Retinal pigment epithelial cell (primary cell): Measurements from ENCODE around the gene ARL5C.
"Not testable (repeated sequence)": the region's sequence is repeated elsewhere in the genome, so short reads cannot be mapped to it uniquely, and the experiment has no call there.

Experiments used
- DNase-seq: peaks from one replicate; pipeline ENCODE4 v3.0.0-alpha.2; 2010; ENCODE audit warnings: low read depth
- H3K4me3 ChIP-seq: 2 replicates; pipeline ENCODE4 v1.5.1; 2011; ENCODE audit warnings: mild to moderate bottlenecking, low read length, control low read depth, moderate library complexity
- TF ChIP-seq, protein P1 (sequence below): conservative IDR thresholded peaks from 2 replicates; pipeline ENCODE4 v1.5.1; 2011; ENCODE audit warnings: low read depth, low read length, control low read depth, inconsistent platforms

Gene ARL5C

DNA sequence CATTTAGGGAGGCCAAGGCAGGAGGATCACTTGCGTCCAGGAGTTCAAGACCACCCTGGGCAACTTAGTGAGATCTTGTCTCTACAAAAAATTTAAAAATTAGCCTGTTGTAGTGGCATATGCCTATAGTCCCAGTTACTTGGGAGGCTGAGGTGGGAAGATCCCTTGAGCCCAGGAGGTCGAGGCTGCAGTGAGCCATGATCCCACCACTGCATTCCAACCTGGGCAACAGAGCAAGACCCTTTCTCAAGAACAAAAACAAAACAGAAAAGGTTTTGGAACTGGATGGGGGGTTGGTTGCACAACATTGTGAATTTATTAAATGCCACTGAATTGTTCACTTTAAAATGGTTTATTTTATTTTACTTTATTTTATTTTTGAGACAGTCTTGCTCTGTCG is 35.8 kb downstream of the ARL5C start:
- TF ChIP-seq, protein P1, sequence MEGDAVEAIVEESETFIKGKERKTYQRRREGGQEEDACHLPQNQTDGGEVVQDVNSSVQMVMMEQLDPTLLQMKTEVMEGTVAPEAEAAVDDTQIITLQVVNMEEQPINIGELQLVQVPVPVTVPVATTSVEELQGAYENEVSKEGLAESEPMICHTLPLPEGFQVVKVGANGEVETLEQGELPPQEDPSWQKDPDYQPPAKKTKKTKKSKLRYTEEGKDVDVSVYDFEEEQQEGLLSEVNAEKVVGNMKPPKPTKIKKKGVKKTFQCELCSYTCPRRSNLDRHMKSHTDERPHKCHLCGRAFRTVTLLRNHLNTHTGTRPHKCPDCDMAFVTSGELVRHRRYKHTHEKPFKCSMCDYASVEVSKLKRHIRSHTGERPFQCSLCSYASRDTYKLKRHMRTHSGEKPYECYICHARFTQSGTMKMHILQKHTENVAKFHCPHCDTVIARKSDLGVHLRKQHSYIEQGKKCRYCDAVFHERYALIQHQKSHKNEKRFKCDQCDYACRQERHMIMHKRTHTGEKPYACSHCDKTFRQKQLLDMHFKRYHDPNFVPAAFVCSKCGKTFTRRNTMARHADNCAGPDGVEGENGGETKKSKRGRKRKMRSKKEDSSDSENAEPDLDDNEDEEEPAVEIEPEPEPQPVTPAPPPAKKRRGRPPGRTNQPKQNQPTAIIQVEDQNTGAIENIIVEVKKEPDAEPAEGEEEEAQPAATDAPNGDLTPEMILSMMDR = no peak
- no peak overlapping the region for H3K4me3 ChIP-seq
- no peak for DNase-seq

DNA sequence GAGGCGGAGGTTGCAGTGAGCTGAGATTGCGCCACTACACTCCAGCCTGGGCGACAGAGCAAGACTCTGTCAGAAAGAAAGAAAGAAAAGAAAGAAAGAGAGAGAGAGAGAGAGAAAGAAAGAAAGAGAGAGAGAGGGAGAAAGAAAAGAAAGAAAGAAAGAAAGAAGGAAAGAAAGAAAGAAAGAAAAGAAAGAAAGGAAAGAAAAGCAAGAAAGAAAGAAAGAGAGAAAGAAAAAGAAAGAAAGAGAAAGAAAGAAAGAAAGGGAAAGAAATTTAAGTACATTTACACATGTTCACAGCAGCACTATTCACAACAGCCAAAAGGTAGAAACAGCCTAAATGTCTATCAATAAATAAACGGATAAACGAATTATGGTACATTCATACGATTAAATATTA is 36.4 kb downstream of the ARL5C start:
- not testable (repeated sequence) for H3K4me3 ChIP-seq, DNase-seq

DNA sequence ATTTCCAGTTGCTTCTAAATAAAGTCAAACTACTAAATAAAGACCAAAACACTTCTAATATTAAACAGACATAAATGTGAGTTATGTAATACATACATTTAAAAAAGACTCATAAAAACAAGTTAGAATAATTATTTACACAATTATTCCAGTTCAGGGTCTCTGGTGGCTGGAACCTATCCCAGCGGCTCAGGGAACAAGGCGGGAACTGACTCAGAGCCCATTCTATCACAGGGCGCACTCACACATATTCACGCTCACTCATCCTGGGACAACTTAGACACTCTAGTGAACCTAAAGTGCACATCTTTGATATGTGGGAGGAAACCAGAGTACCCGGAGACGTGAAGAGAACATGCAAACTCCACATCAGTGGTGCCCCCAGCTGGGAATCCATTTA is 39.5 kb downstream of the ARL5C start:
- no peak overlapping the region for H3K4me3 ChIP-seq
- TF ChIP-seq, protein P1 = no peak
- no peak for DNase-seq

DNA sequence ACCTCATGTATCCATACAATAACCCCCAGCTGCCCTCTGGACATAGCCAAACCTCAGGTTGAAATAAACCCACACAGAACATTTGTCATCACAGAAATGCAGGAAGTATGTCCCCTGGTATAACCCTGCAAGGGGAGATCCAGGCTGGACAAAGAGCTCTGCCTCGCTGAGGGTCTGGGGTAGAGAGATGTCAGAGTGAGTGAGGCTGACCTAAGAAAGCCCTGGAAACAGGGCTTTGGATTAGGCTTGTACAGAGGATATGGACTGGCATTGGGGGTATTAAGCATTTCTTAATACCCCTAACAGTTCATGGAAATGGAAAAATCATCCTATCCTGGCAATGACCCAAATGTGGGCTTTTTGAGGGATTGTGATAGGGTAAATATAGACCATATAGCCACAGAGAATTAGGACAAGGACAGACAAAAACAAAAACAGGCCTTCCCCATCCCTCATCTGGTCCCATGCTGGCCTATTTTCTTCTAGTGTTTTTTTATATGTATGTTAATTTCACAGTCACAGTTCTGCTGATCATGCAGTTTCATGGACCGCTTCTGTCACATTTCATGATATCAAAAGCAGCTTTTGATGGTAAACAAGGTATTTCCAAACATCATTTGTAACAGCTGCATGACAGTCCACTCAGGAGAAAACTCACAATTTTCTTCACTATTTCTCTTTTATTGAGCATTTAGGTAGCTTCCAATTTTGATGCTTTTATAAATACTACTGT is 40.7 kb downstream of the ARL5C start:
- H3K4me3 ChIP-seq = no peak overlapping the region
- TF ChIP-seq, protein P1 = no peak
- DNase-seq = no peak

DNA sequence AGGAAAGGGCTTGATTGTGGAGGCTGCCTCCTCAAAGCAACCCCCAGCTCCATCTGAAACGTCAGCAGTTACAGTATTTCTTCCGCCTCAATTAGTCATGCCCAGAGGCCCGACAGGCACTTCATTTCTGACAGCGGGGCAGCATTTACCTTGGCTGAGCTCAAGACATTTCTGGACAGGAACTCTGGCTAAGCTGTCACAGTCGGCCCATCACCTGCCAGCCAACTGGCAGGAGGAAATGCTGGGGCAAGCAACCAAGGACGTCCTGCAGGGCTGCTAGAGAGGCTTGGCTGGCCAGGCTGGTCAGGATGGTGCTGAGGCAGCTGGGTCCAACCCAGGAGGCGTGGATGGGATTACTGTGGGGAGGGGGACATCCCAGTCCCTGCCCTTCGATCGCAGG is 42.3 kb downstream of the ARL5C start:
- TF ChIP-seq, protein P1 = no peak
- no peak overlapping the region for H3K4me3 ChIP-seq
- DNase-seq = no peak

DNA sequence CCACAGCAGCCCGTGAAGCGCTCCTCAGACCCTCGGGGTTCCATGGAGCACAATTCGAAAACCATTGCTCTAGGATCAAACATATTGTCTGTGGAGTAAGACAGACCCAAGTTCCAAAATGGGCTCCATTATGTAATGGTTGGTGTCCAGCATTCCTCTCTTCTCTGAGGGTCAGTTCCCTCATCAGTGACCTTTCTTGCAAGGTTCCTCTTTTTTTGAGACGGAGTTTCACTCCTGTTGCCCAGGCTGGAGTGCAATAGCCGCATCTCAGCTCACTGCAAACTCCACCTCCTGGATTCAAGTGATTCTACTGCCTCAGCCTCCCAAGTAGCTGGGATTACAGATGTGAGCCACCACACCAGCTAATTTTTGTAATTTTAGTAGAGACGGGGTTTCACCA is 43.0 kb downstream of the ARL5C start:
- DNase-seq = no peak
- no peak overlapping the region for H3K4me3 ChIP-seq
- TF ChIP-seq, protein P1 = no peak

DNA sequence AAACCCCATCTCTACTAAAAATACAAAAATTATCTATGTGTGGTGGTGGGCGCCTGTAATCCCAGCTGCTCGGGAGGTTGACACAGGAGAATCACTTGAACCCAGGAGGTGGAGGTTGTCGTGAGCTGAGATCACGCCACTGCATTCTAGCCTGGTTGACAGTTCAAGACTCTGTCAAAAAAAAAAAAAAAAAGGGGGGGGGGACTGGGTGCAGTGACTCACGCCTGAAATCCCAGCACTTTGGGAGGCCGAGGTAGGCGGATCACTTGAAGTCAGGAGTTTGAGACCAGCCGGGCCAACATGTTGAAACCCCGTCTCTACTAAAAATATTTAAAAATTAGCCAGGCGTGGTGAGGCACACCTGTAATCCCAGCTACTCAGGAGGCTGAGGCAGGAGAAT is 44.0 kb downstream of the ARL5C start:
- not testable (repeated sequence) for DNase-seq, H3K4me3 ChIP-seq

DNA sequence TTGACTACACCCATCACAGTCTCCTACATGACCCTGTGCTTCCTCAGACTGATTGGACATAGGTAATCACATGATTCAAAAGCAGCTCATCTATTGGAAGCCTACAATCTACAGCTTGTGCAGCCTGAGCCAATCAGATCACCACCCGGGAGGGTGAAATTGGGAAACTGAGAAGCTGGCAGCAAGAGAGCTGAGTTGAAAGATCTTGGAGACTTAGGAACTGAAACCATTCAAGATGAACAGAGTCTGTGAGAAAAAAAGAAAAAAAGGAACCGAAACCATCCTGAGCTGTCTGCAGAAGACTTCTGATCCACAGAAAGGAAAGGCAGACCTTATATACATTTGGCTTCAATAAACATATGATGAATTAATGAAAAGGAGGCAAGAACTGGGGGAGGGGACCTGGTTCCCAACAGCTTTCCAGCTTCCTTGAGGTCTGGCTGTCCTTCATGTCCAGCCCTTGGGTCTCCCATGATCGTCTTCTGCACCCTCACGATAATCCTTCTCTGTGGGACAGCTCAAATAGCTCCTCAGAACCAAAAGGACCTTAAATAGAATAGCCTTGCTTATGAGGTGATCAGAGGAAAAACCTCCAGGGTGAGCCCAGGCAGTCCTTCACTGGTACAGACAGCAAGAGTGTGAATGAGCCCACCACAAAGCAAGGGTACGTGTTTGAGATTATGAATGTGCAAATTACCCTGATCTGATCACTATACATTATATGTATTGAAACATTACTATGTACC is 47.1 kb downstream of the ARL5C start:
- TF ChIP-seq, protein P1 = no peak
- H3K4me3 ChIP-seq = no peak overlapping the region
- DNase-seq = no peak
